ENCODE data around the gene GNAI1. TPM values are rescaled to one million over a fixed set of nuclear protein-coding genes. Genes with fewer than 3 reads are reported as not detected.

Gene GNAI1
- total RNA-seq, 1 donor from 2014 or later, result 6.4 TPM

DNA sequence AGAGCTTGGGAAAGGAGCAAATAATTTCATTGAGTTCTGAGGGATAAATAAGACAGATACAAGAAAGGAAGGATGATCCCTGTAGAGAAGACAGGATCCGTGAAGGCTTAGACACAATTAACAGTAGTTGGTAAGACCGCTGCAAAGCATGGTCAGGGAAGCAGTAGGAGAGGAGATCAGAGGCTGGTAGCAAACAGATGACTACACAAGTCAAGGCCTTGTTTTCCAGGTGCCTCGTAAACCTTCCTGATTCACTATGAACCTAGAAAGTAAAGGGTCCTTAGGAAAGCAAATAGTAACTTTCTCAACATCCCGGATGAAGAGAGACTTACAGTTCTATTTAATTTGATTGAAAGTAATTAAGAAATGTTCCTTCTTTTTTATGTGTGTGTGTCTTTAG lies 118.6 kb downstream of the GNAI1 start:
- Mint-ChIP-seq H3K27me3 (ENCODE audit: low read depth) (peaks cover 17% of the 10 kb centered on the region), H3K36me3 (ENCODE audit: low read depth) (no peaks in the 10 kb centered on the region), H3K27ac (no peak overlapping the region), H3K4me1 (ENCODE audit: low read depth) (peaks cover 9% of the 10 kb centered on the region), H3K9me3 (no peaks in the 10 kb centered on the region), H3K4me3 (ENCODE audit: low read depth) (no peak overlapping the region)
- intact Hi-C loops (cut with micrococcal nuclease), result no loop called here
- DNase-seq (ENCODE audit: low spot score), result no peak

DNA sequence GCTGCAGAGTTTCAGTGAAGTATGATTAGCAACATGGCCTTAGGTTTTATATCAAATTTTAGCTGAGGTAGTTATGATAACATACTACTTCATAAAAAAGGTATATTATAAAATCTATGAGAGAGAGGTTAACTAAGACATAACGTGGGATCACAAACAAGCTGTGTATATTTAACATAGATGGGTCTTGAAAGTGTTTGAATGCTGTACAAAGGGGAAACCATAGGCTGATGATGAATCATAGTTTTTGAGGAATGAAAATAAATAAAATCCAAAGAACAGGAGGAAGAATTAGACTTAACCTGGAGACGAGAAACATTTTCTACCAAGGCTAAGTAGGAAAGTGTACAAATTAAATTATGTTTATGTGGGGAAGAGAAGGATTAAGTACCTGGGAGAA lies 119.0 kb downstream of the GNAI1 start:
- Mint-ChIP-seq H3K9me3 (no peaks in the 10 kb centered on the region), H3K27ac (no peak overlapping the region), H3K36me3 (ENCODE audit: low read depth) (no peaks in the 10 kb centered on the region), H3K4me3 (ENCODE audit: low read depth) (no peak overlapping the region), H3K27me3 (ENCODE audit: low read depth) (peaks cover 17% of the 10 kb centered on the region), H3K4me1 (ENCODE audit: low read depth) (peaks cover 9% of the 10 kb centered on the region)
- intact Hi-C loops (cut with micrococcal nuclease), result no loop called here
- DNase-seq (ENCODE audit: low spot score), result no peak

DNA sequence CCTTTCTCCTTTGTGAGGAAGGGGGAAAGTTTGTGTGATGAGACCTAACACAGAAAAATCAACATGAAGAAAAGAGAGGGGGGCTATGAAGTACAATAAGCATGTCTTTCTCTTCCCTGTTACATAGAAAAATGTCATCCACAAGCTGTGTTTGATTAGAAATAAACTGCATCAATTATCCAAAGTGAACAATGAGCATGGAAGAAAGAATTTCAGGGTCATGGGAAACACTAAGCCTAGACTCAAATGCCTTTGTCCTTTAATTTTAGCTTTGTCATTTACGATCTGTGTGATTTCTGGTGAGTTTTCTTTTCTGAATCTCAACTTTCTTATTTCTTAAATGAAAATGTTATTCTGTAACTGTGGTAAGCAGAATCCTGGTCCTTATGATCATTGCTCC lies 121.0 kb downstream of the GNAI1 start:
- intact Hi-C loops (cut with micrococcal nuclease), result no loop called here
- no peak for DNase-seq (ENCODE audit: low spot score)
- Mint-ChIP-seq H3K4me3 (ENCODE audit: low read depth) (no peak overlapping the region), H3K27me3 (ENCODE audit: low read depth) (peaks cover 17% of the 10 kb centered on the region), H3K27ac (no peak overlapping the region), H3K36me3 (ENCODE audit: low read depth) (no peaks in the 10 kb centered on the region), H3K9me3 (no peaks in the 10 kb centered on the region), H3K4me1 (ENCODE audit: low read depth) (no peaks in the 10 kb centered on the region)

DNA sequence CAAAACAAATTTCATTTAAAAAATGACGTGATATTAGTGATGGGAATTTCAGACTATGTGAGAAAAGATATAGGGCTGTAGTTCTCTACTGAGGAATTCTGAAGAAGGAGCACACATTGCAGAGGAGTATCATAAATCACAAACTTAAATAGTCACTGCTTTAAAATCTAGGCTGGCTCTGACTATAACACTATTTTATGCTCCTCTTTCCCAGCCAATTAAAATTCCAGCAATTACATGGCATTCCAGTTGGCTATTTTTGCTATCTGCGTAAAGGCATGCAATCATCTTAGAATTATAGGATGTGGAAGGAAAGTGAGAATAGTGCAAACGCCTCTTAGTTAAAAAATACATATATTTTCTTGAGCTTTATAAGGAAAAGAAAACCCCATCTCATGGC lies 123.1 kb downstream of the GNAI1 start:
- H3K9me3 Mint-ChIP-seq, result no peaks in the 10 kb centered on the region
- H3K36me3 Mint-ChIP-seq (ENCODE audit: low read depth), result no peaks in the 10 kb centered on the region
- H3K4me1 Mint-ChIP-seq (ENCODE audit: low read depth), result no peaks in the 10 kb centered on the region
- peaks cover 11% of the 10 kb centered on the region for H3K27me3 Mint-ChIP-seq (ENCODE audit: low read depth)
- DNase-seq (ENCODE audit: low spot score), result no peak
- intact Hi-C loops (cut with micrococcal nuclease), result no loop called here
- H3K27ac Mint-ChIP-seq, result no peak overlapping the region
- no peak overlapping the region for H3K4me3 Mint-ChIP-seq (ENCODE audit: low read depth)

DNA sequence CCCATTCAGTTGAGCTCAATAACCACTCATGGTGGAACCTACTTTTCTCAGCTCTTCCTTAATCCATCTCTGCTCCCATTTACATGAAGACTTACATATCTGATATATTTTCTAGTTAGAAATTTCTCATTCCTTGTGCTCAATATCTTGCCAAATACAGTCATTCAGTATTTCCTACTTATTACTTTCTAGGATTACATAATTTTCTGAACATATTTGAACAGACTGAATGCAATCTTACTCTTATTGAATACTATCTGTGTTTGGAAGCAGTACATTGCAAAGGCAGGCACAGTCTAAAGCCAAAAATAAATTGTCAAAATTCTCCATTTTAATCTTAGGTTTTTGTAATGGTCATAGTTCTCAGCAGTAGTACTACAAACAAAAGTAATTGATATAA lies 126.0 kb downstream of the GNAI1 start:
- H3K36me3 Mint-ChIP-seq (ENCODE audit: low read depth), result no peaks in the 10 kb centered on the region
- H3K27ac Mint-ChIP-seq, result no peak overlapping the region
- no peak for DNase-seq (ENCODE audit: low spot score)
- no peaks in the 10 kb centered on the region for H3K9me3 Mint-ChIP-seq
- no peaks in the 10 kb centered on the region for H3K4me1 Mint-ChIP-seq (ENCODE audit: low read depth)
- peaks cover 5% of the 10 kb centered on the region for H3K27me3 Mint-ChIP-seq (ENCODE audit: low read depth)
- intact Hi-C loops (cut with micrococcal nuclease), result no loop called here
- no peak overlapping the region for H3K4me3 Mint-ChIP-seq (ENCODE audit: low read depth)

DNA sequence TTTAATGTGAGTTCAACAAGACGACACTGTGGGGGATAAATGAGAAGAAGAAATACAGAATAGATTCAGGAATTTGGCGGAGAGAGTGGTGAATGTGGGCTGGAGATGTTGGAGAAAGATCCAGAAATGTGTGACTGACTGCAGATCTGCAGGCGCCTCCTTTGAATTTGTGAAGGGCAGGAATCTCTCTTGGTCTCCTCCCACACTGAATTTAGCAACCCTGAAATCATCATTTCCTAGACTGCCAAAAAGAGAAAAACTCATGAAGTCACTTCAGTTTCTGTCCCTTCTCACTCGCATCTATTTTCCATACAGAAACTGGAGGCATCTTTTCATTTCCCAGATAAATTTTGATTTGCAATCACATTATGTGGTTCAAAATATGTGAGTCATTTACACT lies 128.7 kb downstream of the GNAI1 start:
- Mint-ChIP-seq H3K36me3 (ENCODE audit: low read depth) (no peaks in the 10 kb centered on the region), H3K27me3 (ENCODE audit: low read depth) (peaks cover 4% of the 10 kb centered on the region), H3K4me3 (ENCODE audit: low read depth) (no peak overlapping the region), H3K9me3 (no peaks in the 10 kb centered on the region), H3K4me1 (ENCODE audit: low read depth) (no peaks in the 10 kb centered on the region), H3K27ac (no peak overlapping the region)
- intact Hi-C loops (cut with micrococcal nuclease), result no loop called here
- DNase-seq (ENCODE audit: low spot score), result no peak

DNA sequence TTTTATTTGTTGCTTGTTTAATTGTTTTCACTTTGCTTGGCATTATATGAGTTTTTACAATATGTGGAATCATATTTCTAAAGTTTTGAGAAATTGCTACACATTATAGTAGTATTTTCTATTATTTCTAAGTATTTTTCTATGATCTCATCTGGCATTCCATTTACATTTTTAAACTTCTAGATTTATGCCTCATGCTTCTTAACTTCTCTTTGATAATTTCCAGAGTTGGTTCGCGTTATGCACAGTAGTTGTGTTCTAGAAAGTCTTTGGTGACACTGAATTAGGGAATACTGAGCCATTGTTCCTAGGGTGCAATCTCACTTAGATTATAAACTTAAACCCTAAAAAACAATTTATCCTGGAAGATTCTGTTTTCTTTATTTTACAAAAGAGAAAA lies 129.2 kb downstream of the GNAI1 start:
- H3K4me3 Mint-ChIP-seq (ENCODE audit: low read depth), result no peak overlapping the region
- H3K36me3 Mint-ChIP-seq (ENCODE audit: low read depth), result no peaks in the 10 kb centered on the region
- no peak overlapping the region for H3K27ac Mint-ChIP-seq
- DNase-seq (ENCODE audit: low spot score), result no peak
- no peaks in the 10 kb centered on the region for H3K4me1 Mint-ChIP-seq (ENCODE audit: low read depth)
- H3K9me3 Mint-ChIP-seq, result no peaks in the 10 kb centered on the region
- intact Hi-C loops (cut with micrococcal nuclease), result no loop called here
- peaks cover 4% of the 10 kb centered on the region for H3K27me3 Mint-ChIP-seq (ENCODE audit: low read depth)

DNA sequence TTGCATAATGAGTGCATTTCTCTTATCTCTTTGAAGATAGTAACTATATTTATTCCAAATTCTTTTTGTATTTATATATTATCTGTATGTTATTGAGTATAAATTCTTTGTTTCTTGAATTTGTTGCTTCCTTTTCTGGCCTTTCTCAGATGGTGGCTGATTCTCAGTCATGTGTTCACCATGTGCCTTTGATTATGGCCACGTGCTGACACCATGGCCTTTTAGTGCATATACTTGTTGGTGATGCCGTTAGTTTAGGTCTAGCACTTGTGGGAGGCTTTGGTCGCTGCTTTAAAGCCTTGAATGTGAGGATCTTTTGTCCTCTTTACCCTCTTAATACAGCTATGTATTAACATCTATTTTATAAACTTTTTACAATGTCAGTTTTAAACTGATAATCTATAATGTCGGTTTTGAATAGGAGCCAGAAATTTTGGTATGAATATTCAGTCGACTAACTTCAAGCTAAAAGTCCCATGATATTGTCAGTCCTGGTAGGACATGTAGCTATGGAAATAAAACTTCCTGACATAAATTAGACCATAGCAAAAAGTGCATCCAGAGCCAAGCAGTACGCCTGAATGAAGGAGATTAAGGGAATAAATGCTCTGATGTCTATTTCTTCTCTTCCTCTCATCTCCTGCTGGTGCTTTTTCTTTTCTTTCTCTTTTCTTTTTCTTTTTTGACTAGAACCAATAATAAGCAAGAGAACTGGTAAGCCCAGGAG lies 130.3 kb downstream of the GNAI1 start:
- intact Hi-C loops (cut with micrococcal nuclease), result no loop called here
- Mint-ChIP-seq H3K4me1 (ENCODE audit: low read depth) (no peaks in the 10 kb centered on the region), H3K36me3 (ENCODE audit: low read depth) (no peaks in the 10 kb centered on the region), H3K9me3 (no peaks in the 10 kb centered on the region), H3K27me3 (ENCODE audit: low read depth) (peaks cover 4% of the 10 kb centered on the region), H3K27ac (no peak overlapping the region), H3K4me3 (ENCODE audit: low read depth) (no peak overlapping the region)
- no peak for DNase-seq (ENCODE audit: low spot score)

DNA sequence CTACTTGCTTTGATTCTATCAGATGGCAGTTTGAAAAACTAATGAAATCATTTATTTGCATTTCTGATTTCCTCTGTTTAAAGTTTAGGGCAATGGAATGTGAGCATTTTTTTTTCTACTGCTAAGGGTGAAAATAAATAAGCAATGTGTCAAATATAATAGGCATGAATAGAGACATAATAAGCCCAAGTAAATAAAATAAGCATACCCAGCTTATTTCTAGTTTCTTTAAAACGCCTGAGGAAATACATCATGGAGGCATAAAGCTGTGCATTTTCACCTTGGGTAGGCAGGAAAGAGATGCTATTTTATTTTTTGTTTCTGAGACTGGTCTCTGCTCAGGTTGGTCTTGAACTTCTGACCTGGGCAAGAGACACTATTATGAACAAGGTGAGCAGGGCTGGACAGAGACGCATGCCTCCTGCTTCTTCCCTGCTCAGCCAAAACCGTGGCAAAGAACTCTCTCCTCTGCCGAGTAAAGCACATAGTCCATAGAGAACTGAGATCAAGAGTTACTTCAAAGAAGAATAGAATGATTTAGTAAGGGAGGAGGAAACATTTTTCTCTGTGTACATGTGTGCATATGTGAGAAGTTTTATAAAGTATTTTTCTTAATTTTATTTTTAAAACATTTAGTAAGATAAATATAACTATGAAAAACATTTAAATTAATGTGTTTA lies 138.1 kb downstream of the GNAI1 start:
- no peak for DNase-seq (ENCODE audit: low spot score)
- no peak overlapping the region for H3K4me3 Mint-ChIP-seq (ENCODE audit: low read depth)
- no peaks in the 10 kb centered on the region for H3K36me3 Mint-ChIP-seq (ENCODE audit: low read depth)
- peaks cover 3% of the 10 kb centered on the region for H3K27me3 Mint-ChIP-seq (ENCODE audit: low read depth)
- intact Hi-C loops (cut with micrococcal nuclease), result no loop called here
- H3K4me1 Mint-ChIP-seq (ENCODE audit: low read depth), result no peaks in the 10 kb centered on the region
- H3K9me3 Mint-ChIP-seq, result no peaks in the 10 kb centered on the region
- H3K27ac Mint-ChIP-seq, result no peak overlapping the region

DNA sequence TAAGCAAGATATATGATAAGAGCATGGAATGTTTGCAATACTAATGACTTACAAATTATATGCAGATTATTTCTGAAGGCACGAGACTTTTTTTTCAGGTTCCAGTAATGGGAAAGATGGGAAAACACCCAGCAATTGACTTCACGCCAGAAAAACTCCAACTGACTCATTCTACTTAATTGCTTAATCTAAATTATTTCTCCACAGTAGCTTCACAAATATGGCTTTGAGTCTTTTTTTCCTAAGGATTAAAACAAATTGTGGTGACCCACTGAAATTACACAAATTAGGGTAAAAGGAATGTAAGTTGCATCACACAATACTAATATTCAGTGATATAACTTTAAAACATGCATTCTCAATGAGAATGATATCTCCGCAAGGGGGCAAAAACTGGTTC lies 138.7 kb downstream of the GNAI1 start:
- Mint-ChIP-seq H3K9me3 (no peaks in the 10 kb centered on the region), H3K27me3 (ENCODE audit: low read depth) (peaks cover 3% of the 10 kb centered on the region), H3K36me3 (ENCODE audit: low read depth) (no peaks in the 10 kb centered on the region), H3K4me3 (ENCODE audit: low read depth) (no peak overlapping the region), H3K27ac (no peak overlapping the region), H3K4me1 (ENCODE audit: low read depth) (no peaks in the 10 kb centered on the region)
- no peak for DNase-seq (ENCODE audit: low spot score)
- intact Hi-C loops (cut with micrococcal nuclease), result no loop called here

DNA sequence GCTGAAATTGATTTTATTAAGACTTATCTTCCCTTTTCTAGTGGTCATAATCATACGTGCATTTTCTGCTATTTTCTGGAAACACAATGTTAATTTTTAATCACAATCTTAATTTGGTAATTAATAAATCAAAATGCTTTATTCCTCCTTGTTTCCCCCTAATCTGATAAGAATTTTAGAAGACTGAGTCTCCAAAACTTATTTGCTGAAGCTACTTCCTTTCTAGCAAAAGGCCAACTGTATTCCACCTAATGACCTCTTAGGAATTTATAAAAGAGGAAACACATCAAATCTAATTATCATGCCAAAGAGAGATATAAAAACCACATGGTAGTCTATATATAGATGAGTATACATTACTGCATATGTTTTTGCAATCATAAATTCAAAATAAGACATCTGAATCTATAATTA lies 140.6 kb downstream of the GNAI1 start:
- Mint-ChIP-seq H3K4me1 (ENCODE audit: low read depth) (no peaks in the 10 kb centered on the region), H3K9me3 (no peaks in the 10 kb centered on the region), H3K4me3 (ENCODE audit: low read depth) (no peak overlapping the region), H3K27me3 (ENCODE audit: low read depth) (peaks cover 3% of the 10 kb centered on the region), H3K27ac (no peak overlapping the region), H3K36me3 (ENCODE audit: low read depth) (no peaks in the 10 kb centered on the region)
- DNase-seq (ENCODE audit: low spot score), result no peak
- intact Hi-C loops (cut with micrococcal nuclease), result no loop called here

Measured in activated T-helper 2 cell treated with anti-CD3 and anti-CD28 coated beads, Interferon-gamma antibody, Interleukin-2, Interleukin-4, amounts not matched to agents 10 μg/mL and 5 μg/mL and 100 μg/mL, durations not matched to agents 14 hours and 24 hours and 36 hours (primary cell).